Naive thymus-derived CD4-positive, alpha-beta T cell (primary cell): ENCODE results near the gene GLTPD2. TPM values are rescaled to one million over a fixed set of nuclear protein-coding genes. Genes with fewer than 3 reads are reported as not detected.
"Not testable (repeated sequence)": the region's sequence is repeated elsewhere in the genome, so short reads cannot be mapped to it uniquely, and the experiment has no call there.

Experiments
- ATAC-seq: fragments of 150-1000 bp; cut with Tn5 transposase; 2 replicates; pipeline ENCODE4 v1.10.0; 2021; ENCODE audit warnings: mild to moderate bottlenecking, moderate library complexity
- CTCF ChIA-PET: fragments of 350-600 bp; sonication (Branson Sonifier 250); formaldehyde crosslinking; loops from one replicate; lab custom pipeline; 2021; ENCODE audit warnings: antibody characterized with exemption; lab: Charles Lee
- POLR2A ChIA-PET: fragments of 350-600 bp; sonication (Branson Sonifier 250); formaldehyde crosslinking; loops from one replicate; lab custom pipeline; 2021; ENCODE audit warnings: antibody characterized with exemption, inconsistent platforms; lab: Charles Lee
- DNase-seq, 9 donors: peaks; one replicate each; pipeline versions ENCODE4 v3.0.0 to v3.0.0-alpha.2; 2020 to 2022; ENCODE audit warnings: mixed read lengths in 1 of 9
- H3K27ac ChIP-seq: one replicate; pipeline ENCODE4 v1.7.0; 2013; ENCODE audit warnings: mild to moderate bottlenecking, low read depth, low read length, moderate library complexity
- H3K27me3 ChIP-seq, 2 donors: one replicate each; pipeline ENCODE4 v1.7.0; 2013; ENCODE audit warnings: low read length in 2 of 2, mild to moderate bottlenecking in 2 of 2, moderate library complexity in 2 of 2; ENCODE audit not compliant: control insufficient read depth in 2 of 2, insufficient read depth in 2 of 2
- H3K36me3 ChIP-seq, 3 experiments: 1 replicate in 2 of 3; 2 replicates in 1 of 3; pipeline ENCODE4 v1.7.0; 2013; ENCODE audit warnings: low read length in 3 of 3, mild to moderate bottlenecking in 3 of 3, moderate library complexity in 1 of 3; ENCODE audit not compliant: insufficient read depth in 3 of 3, control insufficient read depth in 2 of 3
- H3K4me1 ChIP-seq, 2 donors: one replicate each; pipeline ENCODE4 v1.7.0; 2013; ENCODE audit warnings: low read length in 2 of 2, mild to moderate bottlenecking in 2 of 2, moderate library complexity in 1 of 2; ENCODE audit not compliant: control insufficient read depth in 2 of 2, insufficient read depth in 2 of 2
- H3K4me3 ChIP-seq: 2 replicates; pipeline ENCODE4 v1.7.0; 2013; ENCODE audit warnings: mild to moderate bottlenecking, low read length
- H3K9me3 ChIP-seq, 3 experiments: 1 replicate in 2 of 3; 2 replicates in 1 of 3; pipeline ENCODE4 v1.7.0; 2013; ENCODE audit warnings: low read length in 3 of 3; ENCODE audit not compliant: control insufficient read depth in 2 of 3
- H3K27ac Mint-ChIP-seq, 9 donors: one replicate each; pipeline ENCODE4 v1.8.0; 2020 to 2022; ENCODE audit warnings: mixed read lengths in 9 of 9, mild to moderate bottlenecking in 8 of 9, moderate library complexity in 5 of 9, inconsistent platforms in 2 of 9
- H3K27me3 Mint-ChIP-seq, 5 donors: one replicate each; pipeline ENCODE4 v1.8.0; 2021 to 2022; ENCODE audit warnings: mixed read lengths in 5 of 5, mild to moderate bottlenecking in 1 of 5
- H3K36me3 Mint-ChIP-seq, 5 donors: one replicate each; pipeline ENCODE4 v1.8.0; 2020 to 2022; ENCODE audit warnings: mixed read lengths in 5 of 5, mild to moderate bottlenecking in 3 of 5, inconsistent platforms in 1 of 5
- H3K4me1 Mint-ChIP-seq, 7 donors: one replicate each; pipeline ENCODE4 v1.8.0; 2020 to 2022; ENCODE audit warnings: mixed read lengths in 7 of 7, mild to moderate bottlenecking in 3 of 7, inconsistent platforms in 1 of 7
- H3K4me3 Mint-ChIP-seq, 10 donors: one replicate each; pipeline ENCODE4 v1.8.0; 2020 to 2022; ENCODE audit warnings: mild to moderate bottlenecking in 10 of 10, mixed read lengths in 10 of 10, moderate library complexity in 6 of 10, inconsistent platforms in 2 of 10
- H3K9me3 Mint-ChIP-seq, 11 donors: one replicate each; pipeline ENCODE4 v1.8.0; 2020 to 2022; ENCODE audit warnings: mixed read lengths in 11 of 11, mild to moderate bottlenecking in 4 of 11, inconsistent platforms in 1 of 11, moderate library complexity in 1 of 11
- intact Hi-C, 2 donors: fragments of 100-400 bp; cut with micrococcal nuclease; formaldehyde crosslinking; loops; one replicate each; pipeline ENCODE4 v1.15.1; 2023
- polyA plus RNA-seq, 2 donors: library from polyadenylated mRNA; unstranded; fragments of 300-500 nt; fragmentation: Illumina TruSeq; gene quantifications; one replicate each; pipeline ENCODE4 v1.2.3, GENCODE V29; 2021
- total RNA-seq, 6 experiments: library from RNA in 5 of 6; stranded (reverse) in 5 of 6; gene quantifications; 1 replicate in 5 of 6; 2 replicates in 1 of 6; pipeline ENCODE4 v1.2.3 and lab custom pipeline; 2021 to 2026

Gene GLTPD2
- total and polyA plus RNA-seq, 7 experiments from 2014 or later = 0.39 TPM; not detected in 5

GRCh38 chr17:4816826-4817225 lies 28.1 kb downstream of the GLTPD2 start:
- Histone ChIP-seq H3K27me3 (no peaks in the 10 kb centered on the region), H3K4me3 (no peak overlapping the region), H3K9me3 (no peaks in the 10 kb centered on the region), H3K4me1 (no peaks in the 10 kb centered on the region), H3K36me3 (peaks cover 0 to 17% (median 0%) of the 10 kb centered on the region in 3 experiments), H3K27ac (no peak overlapping the region)
- CTCF ChIA-PET = no interaction called here
- H3K4me1 Mint-ChIP-seq = peaks cover 0 to 7% (median 0%) of the 10 kb centered on the region in 7 donors
- peaks cover 0 to 10% (median 0%) of the 10 kb centered on the region in 5 donors for H3K36me3 Mint-ChIP-seq
- POLR2A ChIA-PET = interaction anchor here (1.0 kb wide), 1 partner anchor 20 kb away, joined by 3 read pairs; no protein-coding TSS in a partner anchor
- DNase-seq (no peak), ATAC-seq (no peak)
- H3K27ac Mint-ChIP-seq = no peak overlapping the region
- H3K27me3 Mint-ChIP-seq = no peaks in the 10 kb centered on the region
- intact Hi-C loops = no loop called here
- H3K4me3 Mint-ChIP-seq = no peak overlapping the region
- no peaks in the 10 kb centered on the region for H3K9me3 Mint-ChIP-seq

DNA sequence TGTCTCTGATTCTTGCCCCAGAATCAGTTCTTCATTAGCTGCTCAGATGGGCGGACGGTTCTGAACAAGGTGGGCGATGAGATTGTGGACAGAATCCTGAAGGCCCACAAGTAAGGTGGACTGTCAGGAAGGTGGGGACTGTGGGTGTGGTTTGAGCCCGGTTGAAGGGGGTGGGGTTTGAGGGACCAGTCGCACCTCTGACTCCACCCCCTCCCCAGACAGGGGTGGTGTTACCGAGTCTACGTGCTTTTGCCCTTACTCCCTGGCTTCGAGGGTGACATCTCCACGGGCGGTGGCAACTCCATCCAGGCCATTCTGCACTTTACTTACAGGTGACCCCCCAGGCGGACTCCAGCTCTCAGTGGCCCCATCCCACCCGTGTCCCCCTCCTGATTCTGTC lies 29.5 kb downstream of the GLTPD2 start:
- ChIA-PET CTCF (no interaction called here), POLR2A (no interaction called here)
- intact Hi-C loops = no loop called here
- no peak overlapping the region for H3K27ac Mint-ChIP-seq
- H3K36me3 Mint-ChIP-seq = peaks cover 0 to 10% (median 0%) of the 10 kb centered on the region in 5 donors
- H3K9me3 ChIP-seq = no peaks in the 10 kb centered on the region
- no peaks in the 10 kb centered on the region for H3K9me3 Mint-ChIP-seq
- H3K4me3 ChIP-seq = no peak overlapping the region
- H3K27me3 ChIP-seq = no peaks in the 10 kb centered on the region
- H3K36me3 ChIP-seq = peaks cover 0 to 17% (median 0%) of the 10 kb centered on the region in 3 experiments
- ATAC-seq (no peak), DNase-seq (no peak)
- no peak overlapping the region for H3K27ac ChIP-seq
- H3K4me1 Mint-ChIP-seq = peaks cover 0 to 7% (median 0%) of the 10 kb centered on the region in 7 donors
- H3K27me3 Mint-ChIP-seq = no peaks in the 10 kb centered on the region
- no peak overlapping the region for H3K4me3 Mint-ChIP-seq
- H3K4me1 ChIP-seq = no peaks in the 10 kb centered on the region

GRCh38 chr17:4822835-4823234 lies 34.1 kb downstream of the GLTPD2 start:
- H3K27me3 Mint-ChIP-seq = no peaks in the 10 kb centered on the region
- no peak overlapping the region for H3K27ac Mint-ChIP-seq
- H3K4me3 Mint-ChIP-seq = no peak overlapping the region
- H3K27ac ChIP-seq = no peak overlapping the region
- ATAC-seq (no peak), DNase-seq (no peak)
- H3K4me1 Mint-ChIP-seq = peaks cover 0 to 1% (median 0%) of the 10 kb centered on the region in 7 donors
- H3K4me3 ChIP-seq = no peak overlapping the region
- intact Hi-C loops = no loop called here
- CTCF ChIA-PET = no interaction called here
- no peaks in the 10 kb centered on the region for H3K9me3 ChIP-seq
- no peaks in the 10 kb centered on the region for H3K9me3 Mint-ChIP-seq
- POLR2A ChIA-PET = interaction anchor here (0.7 kb wide), 1 partner anchor 109 kb away, joined by 3 read pairs; no protein-coding TSS in a partner anchor
- H3K27me3 ChIP-seq = no peaks in the 10 kb centered on the region
- no peaks in the 10 kb centered on the region for H3K4me1 ChIP-seq
- peaks cover 0 to 4% (median 0%) of the 10 kb centered on the region in 3 experiments for H3K36me3 ChIP-seq
- H3K36me3 Mint-ChIP-seq = peaks cover 0 to 1% (median 0%) of the 10 kb centered on the region in 5 donors

DNA sequence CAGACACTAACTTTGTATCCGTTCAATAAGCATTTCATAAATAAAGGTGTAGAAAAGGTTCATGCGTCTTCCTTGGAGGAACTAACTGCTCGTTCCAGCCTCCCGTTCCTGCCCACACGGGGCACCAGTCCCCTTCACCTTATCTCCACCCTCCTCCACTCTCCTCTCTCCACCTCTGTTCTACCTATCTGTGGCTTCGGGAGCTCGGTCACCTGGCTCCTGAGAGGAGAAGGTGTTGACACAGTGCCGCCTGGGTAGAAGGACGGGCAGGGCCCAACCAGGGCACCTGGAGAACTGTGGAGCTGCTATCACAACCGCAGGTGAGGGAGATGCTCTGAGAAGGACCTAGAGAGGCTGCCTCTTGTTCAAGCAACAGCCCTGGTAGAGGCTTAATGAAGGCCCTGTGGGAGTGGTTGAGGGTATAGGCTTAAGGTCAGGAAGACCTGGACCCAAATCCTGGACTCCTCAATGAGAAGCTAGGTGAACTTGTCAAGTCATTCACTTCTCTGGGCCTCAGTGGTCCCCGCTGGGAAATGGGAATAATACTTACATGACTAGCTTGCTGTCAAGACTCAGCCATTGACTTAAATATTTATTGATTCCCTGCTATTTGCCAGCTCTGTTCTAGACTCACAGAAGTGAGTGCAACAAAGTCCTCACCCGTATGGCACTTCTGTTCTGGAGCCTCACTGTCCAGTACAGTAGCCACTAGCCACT lies 34.8 kb downstream of the GLTPD2 start:
- Mint-ChIP-seq H3K27me3 (peaks cover 0 to 2% (median 0%) of the 10 kb centered on the region in 5 donors), H3K9me3 (no peaks in the 10 kb centered on the region), H3K36me3 (peaks cover 0 to 1% (median 0%) of the 10 kb centered on the region in 5 donors), H3K4me1 (no peaks in the 10 kb centered on the region), H3K4me3 (no peak overlapping the region), H3K27ac (no peak overlapping the region)
- ChIA-PET POLR2A (no interaction called here), CTCF (interaction anchor here (0.7 kb wide), 1 partner anchor 38 kb away, joined by 3 read pairs; no protein-coding TSS in a partner anchor)
- no peak for ATAC-seq
- peaks cover 0 to 4% (median 0%) of the 10 kb centered on the region in 3 experiments for H3K36me3 ChIP-seq
- no peak for DNase-seq
- H3K27ac ChIP-seq = no peak overlapping the region
- no peak overlapping the region for H3K4me3 ChIP-seq
- intact Hi-C loops = no loop called here
- H3K4me1 ChIP-seq = no peaks in the 10 kb centered on the region
- no peaks in the 10 kb centered on the region for H3K9me3 ChIP-seq
- no peaks in the 10 kb centered on the region for H3K27me3 ChIP-seq

- H3K9me3 Mint-ChIP-seq = no peaks in the 10 kb centered on the region
- ChIA-PET POLR2A (no interaction called here), CTCF (no interaction called here)
- Histone ChIP-seq H3K27me3 (no peaks in the 10 kb centered on the region), H3K36me3 (no peaks in the 10 kb centered on the region), H3K4me1 (no peaks in the 10 kb centered on the region), H3K9me3 (no peaks in the 10 kb centered on the region), H3K27ac (no peak overlapping the region), H3K4me3 (no peak overlapping the region)
- intact Hi-C loops = no loop called here
- no peak overlapping the region for H3K4me3 Mint-ChIP-seq
- H3K27ac Mint-ChIP-seq = no peak overlapping the region
- DNase-seq = no peak
- H3K27me3 Mint-ChIP-seq = peaks cover 0 to 5% (median 0%) of the 10 kb centered on the region in 5 donors
- H3K36me3 Mint-ChIP-seq = no peaks in the 10 kb centered on the region
- ATAC-seq = no peak
- H3K4me1 Mint-ChIP-seq = no peaks in the 10 kb centered on the region
These were observed 38.6 kb downstream of the GLTPD2 start for GRCh38 chr17:4827399-4827798.

GRCh38 chr17:4832829-4833177 lies 44.0 kb downstream of the GLTPD2 start:
- H3K9me3 ChIP-seq, H3K9me3 Mint-ChIP-seq, H3K36me3 ChIP-seq, H3K27me3 Mint-ChIP-seq, CTCF ChIA-PET, H3K36me3 Mint-ChIP-seq, H3K27me3 ChIP-seq, DNase-seq, POLR2A ChIA-PET: not testable (repeated sequence)
- Mint-ChIP-seq H3K27ac (peak overlapping the region in 8 of 9 donors; percentile 53 to 97 (median 92)), H3K4me1 (peaks cover 30 to 36% (median 33%) of the 10 kb centered on the region in 7 donors), H3K4me3 (peak overlapping the region; percentile 89 to 97 (median 96))
- intact Hi-C loops = loop anchor here (1.0 to 10.0 kb wide), 10 partner anchors 26 to 690 kb away; partner anchors contain the start of genes ARRB2 (in 2 of the 2), MED11 (in 2 of the 2), PLD2 (in 2 of the 2) and PSMB6 (in 2 of the 2)
- peak; percentile 10 for ATAC-seq
- Histone ChIP-seq H3K4me3 (peak overlapping the region; percentile 87), H3K27ac (peak overlapping the region; percentile 85), H3K4me1 (peaks cover 13 to 27% of the 10 kb centered on the region in 2 donors)
